ENCODE results near the gene ZRANB2.

DNA sequence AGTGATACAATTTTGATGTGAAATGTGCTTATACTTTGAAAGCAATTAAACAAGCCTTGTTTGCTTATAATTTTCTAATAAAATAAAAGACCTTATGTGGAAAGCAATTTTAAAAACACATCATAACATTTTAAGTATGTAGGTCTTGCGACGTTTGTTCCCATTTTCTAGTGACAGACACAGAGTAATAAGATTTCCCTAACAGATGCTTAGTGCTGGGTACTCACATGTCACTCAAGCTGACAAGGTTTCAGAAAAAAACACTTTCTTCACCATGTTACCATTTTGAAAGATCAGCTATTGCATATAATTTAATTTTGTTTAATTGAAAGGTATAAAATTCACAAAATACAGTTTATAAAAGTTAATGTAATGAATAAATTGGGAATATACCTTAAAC is 14.1 kb upstream of the ZRANB2 start:
- no peak for TF ChIP-seq SUZ12 (IDR thresholded peaks at IDR 0.05; ENCODE audit: extremely low read depth, insufficient read depth, insufficient read length)
- no peak for TF ChIP-seq YY1 (IDR thresholded peaks at IDR 0.05; ENCODE audit: insufficient read depth, insufficient read length)
- no peak for TF ChIP-seq ZNF274 (IDR thresholded peaks at IDR 0.05; ENCODE audit: low read depth, low read length)

Data from NT2/D1 (cell line).